Activated CD4-positive, alpha-beta T cell treated with anti-CD3 and anti-CD28 coated beads, Interleukin-2, amount 50 U/mL, for 24 hours (primary cell): ENCODE data around the gene SNX27.

Experiments used
- DNase-seq, 2 donors: peaks; one replicate each; pipeline ENCODE4 v3.0.0-alpha.2; 2020; ENCODE audit warnings: low read depth in 1 of 2, low spot score in 1 of 2

Gene SNX27

DNA sequence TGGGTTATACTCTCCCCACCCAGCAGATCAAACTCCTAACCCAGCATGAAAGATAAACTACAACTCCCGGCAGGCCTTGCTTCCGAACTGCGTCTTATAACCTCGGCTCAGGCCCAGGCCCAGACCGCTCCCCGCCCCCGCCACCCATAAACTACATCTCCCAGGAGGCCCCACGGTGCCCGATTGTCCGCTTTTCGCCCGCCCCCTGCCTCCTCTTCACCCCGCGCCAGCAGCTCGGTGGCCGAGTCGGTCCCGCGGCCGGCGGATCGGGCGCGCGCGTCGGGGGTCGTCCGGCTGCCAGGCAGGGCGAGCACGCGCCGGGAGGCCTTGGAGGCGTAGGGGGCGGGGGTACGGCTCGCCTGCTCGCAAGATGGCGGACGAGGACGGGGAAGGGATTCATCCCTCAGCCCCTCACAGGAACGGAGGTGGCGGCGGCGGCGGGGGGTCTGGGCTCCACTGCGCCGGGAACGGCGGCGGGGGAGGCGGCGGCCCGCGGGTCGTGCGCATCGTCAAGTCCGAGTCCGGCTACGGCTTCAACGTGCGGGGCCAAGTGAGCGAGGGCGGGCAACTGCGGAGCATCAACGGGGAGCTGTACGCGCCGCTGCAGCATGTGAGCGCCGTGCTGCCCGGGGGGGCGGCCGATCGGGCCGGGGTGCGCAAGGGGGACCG, at the start of gene SNX27:
Gene SNX27 (plus strand): TSS at position 219 of the 669 bp plus-strand sequence. CDS start 152 bp downstream, at position 371.
- DNase-seq: peak; percentile 70 to 84

DNA sequence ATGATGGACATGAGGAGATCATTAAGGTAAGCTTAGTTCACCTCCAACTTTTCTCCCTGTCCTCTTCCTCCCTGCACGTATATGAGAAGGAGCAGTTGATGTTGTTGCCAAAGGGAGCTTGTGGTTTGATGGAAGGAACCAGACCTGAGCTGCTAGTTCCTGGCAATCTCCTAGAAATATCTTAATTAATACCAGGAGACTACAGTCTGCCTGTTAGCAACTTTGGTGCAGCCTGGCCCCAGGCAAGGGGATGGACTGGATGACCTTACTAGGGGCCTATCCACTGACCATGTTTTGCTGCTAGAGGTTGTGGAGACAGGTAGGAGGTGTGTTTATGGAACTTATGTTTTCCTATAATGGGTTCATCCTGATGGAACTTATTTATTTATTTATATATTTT, 49.2 kb upstream of the SNX27 start:
- DNase-seq: no peak

DNA sequence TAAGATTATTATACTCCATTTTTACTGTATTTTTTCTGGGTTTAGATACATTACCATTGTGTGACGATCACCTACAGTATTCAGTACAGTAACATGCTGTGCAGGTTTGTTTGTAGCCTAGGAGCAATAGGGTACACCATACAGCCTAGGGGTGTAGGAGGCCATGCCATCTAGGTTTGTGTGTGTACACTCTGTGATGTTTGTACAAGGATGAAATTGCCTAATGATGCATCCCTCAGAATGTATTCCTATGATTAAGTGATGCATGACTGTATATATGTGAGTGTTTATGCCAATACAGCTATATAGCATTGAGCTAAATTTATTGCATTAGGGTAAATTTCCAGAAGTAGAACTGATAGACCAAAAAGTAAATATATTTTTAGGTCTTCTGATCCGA, 48.5 kb upstream of the SNX27 start:
- no peak for DNase-seq

DNA sequence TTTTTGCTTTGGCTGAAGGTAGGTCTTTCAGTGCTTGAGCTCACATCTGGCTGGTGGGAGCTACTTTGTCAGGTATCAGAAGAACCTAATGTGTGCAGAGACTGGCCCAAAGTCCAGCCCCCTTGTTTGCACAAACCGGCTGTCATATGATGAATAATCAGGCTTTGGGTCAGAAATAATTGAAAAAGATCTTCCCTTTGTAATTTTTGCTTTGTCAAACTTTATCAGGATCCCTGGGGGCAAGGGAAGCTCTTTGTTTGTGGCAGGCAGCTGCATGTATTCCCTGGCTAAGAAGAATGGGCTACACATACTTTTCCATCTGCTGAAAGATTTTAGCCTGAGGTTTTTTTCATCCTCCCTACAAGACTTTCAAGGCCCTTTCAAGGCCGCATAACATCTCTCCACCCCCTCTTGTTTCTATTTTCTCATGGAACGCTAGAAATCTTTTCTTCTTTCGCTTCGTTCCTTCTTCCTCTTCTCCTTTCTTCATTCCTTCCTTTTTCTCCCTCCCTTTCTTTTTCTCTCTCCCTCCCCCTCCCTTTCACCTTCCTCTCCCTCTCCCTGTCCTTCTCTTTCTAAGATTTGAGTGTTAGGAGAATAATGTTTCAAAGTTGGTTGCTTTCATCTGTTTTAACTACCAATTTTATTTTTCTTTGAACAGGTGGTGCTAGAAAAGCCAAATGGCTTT, 46.2 kb upstream of the SNX27 start:
- DNase-seq: no peak

DNA sequence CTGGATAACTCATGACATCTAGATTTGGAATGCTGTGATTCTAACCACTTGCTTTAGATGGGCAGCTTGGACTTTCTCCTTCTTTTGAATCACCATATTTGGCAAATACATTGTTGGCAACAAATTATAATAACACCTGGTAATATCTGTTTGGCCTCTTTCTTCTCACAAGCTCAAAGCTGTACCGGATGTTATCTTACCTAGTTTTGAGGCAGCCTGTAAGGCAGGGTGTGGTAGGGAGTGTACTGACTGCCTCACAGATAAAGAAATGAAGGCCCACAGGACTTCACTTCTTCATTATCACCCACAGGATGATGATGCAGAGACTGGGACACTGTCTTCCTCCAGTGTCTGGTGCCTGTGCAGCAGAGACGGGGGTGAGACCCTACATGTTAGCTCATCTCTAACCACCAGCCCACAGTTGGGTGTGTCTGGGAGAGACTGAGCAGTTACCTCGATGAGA, 43.2 kb upstream of the SNX27 start:
- no peak for DNase-seq

DNA sequence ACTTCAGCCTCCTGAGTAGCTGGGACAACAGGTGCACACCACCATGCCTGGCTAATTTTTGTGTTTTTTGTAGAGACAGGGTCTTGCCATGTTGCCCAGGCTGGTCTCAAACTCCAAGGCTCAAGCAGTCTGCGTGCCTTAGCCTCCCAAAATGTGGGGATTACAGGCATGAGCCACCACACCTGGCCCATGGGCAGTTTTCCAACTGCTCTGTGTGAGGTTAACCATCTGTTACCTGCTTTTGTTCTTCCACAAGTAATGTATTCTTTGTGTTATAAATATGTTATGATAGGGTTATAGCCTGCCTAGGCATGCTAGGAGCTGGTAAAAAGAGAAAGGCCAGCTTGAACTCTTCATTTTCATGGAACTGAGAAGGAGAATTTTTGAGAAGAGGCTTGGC, 41.0 kb upstream of the SNX27 start:
- DNase-seq: no peak

DNA sequence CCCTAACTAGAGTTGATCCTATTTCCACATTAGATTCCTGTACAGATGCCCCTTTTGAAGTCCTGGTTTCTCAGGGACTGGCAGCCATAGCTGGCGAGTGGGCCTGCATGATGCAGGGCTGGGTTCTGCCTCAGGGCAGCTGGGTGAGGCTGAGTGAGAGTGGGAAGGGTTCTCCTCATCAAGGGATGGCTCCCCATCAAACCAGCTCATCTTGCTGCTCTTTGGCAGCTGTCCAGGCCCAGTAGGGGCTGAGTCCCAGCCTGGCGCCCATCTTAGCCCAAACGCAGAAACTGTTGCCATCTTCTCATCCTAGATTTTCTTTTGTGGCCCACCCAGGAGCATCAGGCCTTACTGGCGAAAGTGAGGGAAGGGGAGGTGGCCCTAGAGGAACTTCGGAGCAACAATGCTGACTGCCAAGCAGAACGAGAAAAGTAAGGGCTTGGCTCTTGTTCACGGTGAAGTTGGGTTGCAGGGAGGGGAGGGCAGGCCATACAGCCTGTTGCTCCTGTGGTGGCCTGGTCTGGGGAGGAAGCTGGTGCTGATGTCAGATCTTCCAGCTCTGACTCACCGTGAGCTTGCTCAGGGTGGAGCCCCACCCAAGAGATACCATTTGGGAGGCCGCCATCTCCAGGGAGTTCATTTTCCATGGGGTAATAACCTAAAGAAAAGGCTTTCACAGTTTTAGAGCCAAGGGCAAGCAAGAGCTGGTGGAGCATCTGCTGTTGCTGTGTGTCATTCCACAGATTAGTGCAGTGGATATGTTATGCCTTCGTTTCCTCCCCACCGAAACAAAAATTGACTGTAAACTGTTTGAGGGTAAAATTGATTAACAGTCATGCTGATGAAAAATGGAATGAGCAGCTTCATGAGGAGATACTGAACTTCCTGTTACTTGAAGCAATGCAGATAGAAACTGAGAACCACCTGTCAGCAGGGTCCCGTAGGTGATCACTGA, 37.0 kb upstream of the SNX27 start:
- DNase-seq: no peak

DNA sequence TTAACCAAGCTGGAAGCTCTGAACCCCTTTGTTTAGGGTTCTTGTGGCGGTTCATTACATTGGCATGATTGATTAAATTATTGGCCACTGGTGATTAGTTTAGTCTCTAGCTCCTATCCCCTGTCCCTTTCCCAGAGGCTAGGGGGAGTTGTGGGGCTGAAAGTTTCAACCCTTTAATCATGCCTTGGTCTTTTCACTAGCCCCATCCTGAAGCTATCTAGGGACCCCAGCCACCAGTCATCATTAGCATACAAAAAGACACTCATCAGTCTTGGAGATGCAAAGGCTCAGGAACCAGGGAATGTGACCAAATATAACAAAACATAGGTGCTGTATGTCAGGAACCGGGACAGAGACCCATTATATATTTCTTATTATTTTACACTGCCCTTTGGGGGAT, 34.7 kb upstream of the SNX27 start:
- DNase-seq: no peak

DNA sequence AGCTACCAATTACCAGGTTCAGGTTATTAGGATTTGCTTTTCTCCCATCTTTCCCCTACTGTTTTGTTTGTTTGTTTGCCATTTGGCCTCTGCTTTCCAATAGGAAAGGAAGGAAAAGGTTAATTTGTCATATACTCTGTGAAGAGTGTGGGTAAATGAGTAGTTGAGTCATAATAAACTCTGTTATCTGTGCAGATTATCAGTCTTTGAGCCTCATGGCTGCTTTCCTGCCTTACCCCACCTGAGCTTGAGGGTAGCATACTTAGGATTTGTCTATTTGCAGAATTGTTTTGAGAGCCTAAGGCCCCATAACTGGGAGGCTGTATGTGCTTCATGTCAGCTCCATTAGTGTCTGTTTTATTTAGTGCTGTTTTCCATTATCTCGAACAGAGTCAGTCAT, 32.9 kb upstream of the SNX27 start:
- no peak for DNase-seq

DNA sequence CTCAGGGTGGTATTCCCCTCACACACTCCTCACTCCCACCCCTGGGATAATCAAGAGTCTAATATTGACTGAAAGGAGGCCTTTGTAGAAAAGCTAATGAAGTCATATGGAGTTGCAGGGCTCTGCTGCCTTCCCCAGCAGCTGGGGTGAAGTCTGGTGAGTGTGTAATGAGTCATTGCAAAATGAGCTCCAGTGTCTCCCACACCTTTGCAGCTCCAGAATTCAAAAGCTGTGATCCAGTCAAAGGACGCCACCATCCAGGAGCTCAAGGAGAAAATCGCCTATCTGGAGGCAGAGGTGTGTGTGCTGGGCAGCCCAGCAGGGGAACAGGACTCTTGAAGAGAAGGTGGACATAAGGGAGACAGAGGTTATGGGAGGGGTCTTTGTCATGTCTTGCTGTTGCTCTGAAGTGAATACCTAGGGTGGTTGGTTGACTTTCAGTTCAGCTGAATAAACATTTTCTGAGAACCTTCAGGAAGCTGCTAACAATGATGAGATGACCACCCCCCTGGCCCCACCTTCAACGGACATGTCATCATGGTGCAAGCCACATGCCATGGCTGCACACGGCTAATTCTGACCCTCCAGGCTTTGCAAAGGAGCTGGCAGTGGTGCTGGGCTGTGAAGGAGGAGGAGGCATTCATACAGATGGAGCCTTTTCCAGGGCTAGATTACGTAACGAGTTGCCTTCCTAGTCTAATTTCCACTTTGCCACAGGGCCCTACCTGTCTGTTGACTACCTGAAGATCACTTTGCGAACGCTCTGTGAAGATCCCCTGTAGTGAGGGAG, 32.2 kb upstream of the SNX27 start:
- no peak for DNase-seq

DNA sequence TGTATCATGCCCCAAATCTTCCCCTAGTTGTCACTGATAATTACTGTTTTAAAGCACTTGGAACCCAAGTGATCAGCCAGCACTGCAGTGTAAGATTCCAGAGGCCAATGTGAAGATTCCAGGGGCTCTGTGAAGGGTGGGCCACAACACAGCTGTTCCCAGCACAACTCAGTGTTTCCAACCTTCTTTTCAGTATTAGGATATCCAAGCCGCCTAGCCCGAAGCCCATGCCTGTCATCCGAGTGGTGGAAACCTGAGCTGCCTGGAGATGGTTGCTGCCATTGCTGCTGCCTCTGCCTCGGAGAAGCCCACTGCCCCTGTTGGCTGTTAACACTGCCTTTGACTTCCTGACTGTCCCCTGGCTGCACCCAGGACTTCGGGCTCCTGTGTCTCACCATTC, 30.4 kb upstream of the SNX27 start:
- no peak for DNase-seq

DNA sequence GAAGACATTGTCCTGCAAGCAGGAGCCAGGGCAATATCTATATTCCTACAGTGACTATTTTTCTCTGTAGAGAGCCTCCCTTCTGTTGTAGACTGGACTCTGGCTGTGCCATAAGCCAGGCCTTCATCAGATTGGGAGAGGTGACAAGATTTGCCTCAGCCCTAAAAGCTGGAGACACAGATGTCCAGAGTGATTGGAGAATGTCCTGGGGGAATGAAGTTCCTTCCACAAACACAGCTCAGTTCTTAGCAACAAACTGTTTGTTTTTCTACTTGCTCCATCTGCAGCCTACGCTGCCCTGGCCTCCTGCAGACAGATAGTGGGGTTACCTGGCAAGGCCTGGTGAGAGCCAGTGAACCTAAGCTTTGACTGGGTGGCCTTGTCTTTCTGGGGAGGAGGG, 29.9 kb upstream of the SNX27 start:
- DNase-seq: no peak

DNA sequence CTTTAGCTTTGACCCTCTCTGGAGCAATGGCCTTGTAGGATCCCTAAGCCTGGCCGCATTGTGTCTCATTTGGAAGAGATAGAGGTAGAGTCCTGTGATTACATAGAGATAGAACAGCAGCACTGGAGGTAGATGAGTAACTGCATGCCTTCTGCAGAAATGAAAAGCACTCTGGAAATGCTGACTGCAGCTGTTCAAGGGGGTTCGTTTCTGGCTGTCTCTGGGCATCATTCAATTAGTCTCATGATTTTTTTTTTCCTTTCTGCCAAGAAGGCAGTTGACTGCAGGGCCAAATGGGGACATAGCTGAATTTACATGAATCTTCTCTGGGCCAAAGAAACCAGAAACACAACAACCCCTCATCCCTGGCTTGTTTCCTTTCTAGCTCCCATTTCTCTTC, 28.1 kb upstream of the SNX27 start:
- DNase-seq: no peak

DNA sequence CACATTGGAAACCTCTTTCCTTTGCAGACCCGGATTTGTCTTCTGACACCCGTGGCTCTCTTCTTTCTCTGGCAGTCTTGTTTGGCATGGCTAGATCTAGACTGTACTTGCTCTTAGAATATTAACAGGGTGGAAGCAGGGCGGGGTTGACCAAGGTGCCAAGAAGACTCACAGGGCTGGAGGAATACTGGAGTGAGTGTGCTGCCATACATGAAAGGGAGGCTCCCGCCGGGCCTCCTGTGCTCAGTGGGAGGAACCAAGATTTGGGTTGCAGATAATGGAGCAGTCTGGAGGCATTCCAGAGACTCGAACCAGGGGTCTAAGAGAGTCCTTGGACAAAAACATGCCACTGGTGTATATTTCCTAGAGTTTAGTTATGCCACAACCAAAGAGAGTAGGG, 27.6 kb upstream of the SNX27 start:
- DNase-seq: no peak

DNA sequence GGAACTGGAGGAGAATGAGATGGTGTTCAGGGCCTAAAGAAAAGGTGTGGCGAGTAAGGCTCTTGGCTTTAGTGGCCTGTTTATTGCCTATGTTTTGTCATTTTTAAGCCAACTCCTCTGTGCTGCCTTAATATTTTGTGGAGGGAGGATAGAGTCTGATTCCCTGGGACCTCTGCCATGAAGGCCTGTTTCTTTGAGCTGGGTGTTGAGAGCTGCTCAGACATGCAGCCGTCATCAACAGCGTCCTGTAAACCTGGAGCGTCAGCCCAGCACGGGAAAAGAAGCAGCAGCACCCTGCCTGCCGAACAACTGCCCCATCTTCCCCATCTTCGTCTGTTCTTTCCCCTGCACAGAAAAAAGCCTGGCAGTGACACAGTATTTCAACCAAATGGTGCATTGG, 27.1 kb upstream of the SNX27 start:
- DNase-seq: no peak

DNA sequence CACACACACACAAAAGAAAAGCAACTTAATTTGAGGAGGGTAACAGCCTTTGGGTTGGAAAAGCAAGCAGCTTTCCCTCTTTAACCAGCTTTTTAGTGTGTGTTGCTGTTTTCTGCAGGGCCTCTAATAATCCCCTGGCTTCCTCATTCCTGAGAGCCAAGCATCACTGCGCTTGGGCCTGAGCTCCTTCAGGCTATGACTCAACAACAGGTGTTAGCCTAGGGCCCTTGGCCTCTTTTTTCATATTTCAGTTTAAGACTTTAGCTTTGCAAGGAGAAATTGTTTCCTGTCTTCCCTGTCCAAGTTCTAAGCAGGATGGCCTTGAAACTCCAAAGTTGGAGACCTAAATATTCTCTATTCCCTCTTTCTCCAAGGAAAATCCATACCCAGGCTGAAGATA, 26.2 kb upstream of the SNX27 start:
- no peak for DNase-seq

DNA sequence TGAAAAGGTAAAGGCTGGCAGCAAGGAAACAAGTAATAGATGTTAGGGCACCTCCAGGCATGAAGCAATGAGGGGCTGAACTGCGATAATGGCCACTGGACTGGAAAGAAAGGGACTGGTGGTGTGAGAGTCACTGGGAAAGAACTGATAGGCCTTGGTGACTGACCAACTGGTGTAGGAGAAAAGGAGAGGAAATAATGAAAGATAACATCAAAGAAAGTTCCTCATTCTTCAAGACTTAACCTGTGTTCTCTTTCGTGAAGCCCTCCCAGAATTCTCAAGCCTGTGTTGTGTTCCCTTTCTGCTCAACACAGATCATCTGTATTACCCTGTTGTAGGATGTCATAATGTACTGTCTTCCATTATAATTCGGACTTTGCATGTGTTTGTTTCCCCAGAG, 20.9 kb upstream of the SNX27 start:
- DNase-seq: no peak

DNA sequence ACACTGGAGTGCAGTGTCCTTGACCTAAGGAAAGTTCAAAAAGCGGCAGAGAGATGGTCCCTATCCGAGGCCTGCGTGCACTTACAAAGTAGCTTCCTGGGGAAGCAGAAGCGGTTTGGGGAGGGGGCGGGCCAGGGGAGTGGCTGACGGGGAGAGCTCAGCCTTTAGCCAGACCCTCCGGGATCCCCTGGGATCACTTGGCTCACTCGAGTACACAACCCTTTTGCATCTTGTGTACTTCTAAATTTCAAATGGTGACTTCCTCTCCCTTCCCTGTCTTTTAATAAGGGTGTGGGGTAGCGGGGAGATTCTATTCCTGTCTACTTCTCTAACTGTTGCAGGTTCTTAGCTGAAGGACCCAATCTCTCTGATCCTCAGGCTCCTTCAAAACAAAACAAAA, 18.1 kb upstream of the SNX27 start:
- DNase-seq: no peak

DNA sequence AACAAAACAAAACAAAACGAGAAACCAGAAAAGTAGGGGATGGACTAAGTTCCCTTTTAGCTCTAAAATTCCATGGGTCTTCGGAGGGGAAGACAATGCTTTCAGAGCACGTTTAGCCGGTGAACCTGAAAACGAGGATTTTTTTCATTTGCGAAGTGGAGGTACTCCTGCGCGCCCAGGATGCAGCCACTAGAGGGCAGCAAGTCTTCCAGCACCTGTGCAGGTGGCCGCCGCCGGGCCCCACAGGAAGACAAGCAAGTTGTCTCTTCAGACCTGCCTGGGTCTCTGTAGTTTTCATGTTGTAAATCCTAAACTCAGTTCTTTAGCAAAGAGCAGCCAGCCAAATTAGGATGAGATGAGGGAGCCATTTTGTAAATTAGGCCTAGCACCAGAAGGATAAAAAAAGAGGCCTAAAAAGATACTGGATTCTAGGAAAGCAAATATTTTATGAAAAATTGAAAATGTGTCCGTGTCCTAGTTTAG, 17.7 kb upstream of the SNX27 start:
- DNase-seq: peak; percentile 65 to 79

DNA sequence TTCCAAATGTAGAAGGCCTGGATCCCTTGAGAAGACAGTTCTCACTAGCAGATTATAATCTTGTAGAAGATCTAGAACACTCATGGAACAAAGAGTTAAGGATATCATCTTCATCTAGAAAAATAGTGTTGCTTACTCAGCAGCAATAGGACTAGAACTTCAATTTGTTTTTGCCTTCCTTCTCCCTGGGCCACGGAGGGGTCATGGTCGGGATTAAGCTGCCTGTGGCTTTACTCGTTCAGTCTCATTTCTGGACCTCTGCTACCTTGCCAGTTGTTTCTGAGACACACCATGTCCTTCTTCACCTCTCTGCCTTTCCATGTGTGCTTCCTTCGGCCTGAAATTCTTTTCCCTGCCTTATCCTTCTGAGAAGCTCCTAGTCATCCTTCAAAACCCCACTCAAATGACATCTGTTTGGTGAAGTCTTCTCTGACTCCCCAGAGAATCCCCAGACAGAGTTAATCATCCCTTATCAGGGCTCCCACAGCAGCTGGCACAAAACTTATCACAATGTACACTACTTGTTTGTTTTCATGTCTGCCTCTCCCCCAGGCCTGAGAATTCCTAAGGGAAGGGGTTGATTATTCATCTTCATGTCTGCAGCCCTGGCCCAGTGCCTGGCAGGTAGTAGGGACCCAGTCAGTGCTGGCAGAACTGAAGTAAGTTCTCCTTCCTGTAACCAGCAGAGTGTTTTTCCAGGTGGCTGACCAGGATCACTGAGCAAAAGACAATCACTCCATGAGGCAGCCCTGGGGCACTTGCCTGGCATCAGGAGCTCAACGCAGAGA, 15.5 kb upstream of the SNX27 start:
- no peak for DNase-seq
